GM13977 (cell line): ENCODE data around the gene MAN2B2.

Experiments
- DNase-seq: peaks from one replicate; pipeline ENCODE4 v3.0.0; 2012; ENCODE audit warnings: low spot score
- in situ Hi-C: fragments of 300-500 bp; cut with MboI; formaldehyde crosslinking; loops from one replicate; pipeline ENCODE4 v1.12.0; 2022; ENCODE audit warnings: low sequenced_read_pairs, low pct_unique_long_range_greater_than_20kb, mixed read lengths, inconsistent platforms; ENCODE audit not compliant: unreplicated experiment
- TF ChIP-seq, protein P1 (sequence below): IDR thresholded peaks from 2 replicates; pipeline ENCODE4 v1.5.1; 2012; ENCODE audit warnings: mild to moderate bottlenecking, control low read depth; ENCODE audit not compliant: insufficient read depth; ENCODE audit errors: extremely low read depth, missing control alignments

Gene MAN2B2

DNA sequence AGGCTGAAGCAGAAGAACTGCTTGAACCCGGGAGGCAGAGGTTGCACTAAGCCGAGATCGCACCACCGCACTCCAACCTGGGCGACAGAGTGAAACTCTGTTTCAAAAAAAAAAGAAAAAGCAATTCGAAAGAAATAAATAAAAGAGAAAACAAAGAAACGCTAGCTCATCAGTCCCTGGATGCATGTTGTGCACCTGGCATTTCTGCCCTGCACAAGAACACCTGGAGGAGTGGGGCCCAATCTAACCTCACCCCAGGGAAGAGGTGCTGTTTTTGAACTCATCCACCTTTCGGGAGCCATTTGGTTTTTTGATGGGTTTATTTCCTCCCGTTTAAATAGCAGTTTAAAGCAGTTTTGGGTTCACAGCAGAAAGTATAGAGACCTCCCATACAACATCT is 59.8 kb downstream of the MAN2B2 start:
- in situ Hi-C loops: no loop called here
- DNase-seq: no peak
- TF ChIP-seq, protein P1, sequence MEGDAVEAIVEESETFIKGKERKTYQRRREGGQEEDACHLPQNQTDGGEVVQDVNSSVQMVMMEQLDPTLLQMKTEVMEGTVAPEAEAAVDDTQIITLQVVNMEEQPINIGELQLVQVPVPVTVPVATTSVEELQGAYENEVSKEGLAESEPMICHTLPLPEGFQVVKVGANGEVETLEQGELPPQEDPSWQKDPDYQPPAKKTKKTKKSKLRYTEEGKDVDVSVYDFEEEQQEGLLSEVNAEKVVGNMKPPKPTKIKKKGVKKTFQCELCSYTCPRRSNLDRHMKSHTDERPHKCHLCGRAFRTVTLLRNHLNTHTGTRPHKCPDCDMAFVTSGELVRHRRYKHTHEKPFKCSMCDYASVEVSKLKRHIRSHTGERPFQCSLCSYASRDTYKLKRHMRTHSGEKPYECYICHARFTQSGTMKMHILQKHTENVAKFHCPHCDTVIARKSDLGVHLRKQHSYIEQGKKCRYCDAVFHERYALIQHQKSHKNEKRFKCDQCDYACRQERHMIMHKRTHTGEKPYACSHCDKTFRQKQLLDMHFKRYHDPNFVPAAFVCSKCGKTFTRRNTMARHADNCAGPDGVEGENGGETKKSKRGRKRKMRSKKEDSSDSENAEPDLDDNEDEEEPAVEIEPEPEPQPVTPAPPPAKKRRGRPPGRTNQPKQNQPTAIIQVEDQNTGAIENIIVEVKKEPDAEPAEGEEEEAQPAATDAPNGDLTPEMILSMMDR: no peak

DNA sequence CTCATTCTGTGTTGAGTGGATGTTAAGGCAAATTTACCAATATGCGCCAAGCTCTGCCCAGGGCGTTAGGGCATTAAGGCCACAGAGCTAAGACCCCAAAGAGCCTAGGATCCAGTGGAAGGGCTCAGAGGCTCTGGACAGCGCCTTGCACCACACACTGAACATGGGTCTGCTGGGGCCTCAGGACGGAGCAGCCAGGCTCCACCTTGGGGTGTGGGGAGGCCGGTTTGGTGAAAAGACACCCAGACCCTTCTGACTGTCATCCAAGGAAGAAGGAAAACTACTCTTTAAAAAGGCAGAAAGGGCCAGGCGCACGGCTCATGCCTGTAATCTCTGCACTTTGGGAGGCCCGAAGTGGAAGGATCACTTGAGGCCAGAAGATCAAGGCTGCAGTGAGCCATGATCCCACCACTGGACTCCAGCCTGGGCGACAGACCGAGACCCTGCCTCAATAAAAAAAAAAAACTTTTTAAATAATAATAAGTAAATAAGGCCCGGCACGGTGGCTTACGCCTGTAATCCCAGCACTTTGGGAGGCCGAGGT is 64.2 kb downstream of the MAN2B2 start:
- TF ChIP-seq, protein P1: no peak
- in situ Hi-C loops: no loop called here

DNA sequence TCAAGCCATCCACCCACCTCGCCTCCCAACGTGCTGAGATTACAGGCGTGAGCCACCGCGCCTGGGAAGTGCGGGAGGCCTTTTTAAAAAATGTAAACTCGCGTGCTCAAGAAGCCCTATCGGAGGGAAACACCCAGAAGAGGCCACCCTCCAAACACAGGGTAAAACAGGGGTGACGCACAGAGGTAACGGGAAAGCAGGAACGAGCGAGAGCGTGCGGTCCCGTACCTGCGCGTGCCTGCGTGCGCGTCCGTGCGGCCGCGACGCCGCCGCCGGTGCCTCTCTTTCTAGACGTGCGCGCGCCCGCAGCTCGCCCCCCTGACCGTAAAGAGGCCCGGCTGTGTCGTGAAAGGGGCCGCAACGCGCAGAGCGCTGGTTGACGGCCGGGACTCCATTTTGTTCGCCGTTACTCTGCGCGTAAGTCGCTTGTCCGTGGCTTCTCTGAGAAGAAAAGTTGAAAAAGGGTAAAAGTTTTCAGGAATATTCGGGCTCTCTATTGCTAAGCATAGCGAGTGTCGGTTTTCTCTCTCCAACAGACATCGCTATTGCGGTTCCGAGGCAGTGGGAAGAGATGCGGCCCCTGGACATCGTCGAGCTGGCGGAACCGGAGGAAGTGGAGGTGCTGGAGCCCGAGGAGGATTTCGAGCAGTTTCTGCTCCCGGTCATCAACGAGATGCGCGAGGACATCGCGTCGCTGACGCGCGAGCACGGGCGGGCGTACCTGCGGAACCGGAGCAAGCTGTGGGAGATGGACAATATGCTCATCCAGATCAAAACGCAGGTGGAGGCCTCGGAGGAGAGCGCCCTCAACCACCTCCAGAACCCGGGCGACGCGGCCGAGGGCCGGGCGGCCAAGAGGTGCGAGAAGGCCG is 65.5 kb downstream of the MAN2B2 start, which contains the start of gene MRFAP1:
Gene MRFAP1, plus strand, starts transcription at position 394 of the 872 bp plus-strand sequence. Its CDS starts 178 bp downstream, at position 572.
- in situ Hi-C loops: no loop called here
- TF ChIP-seq, protein P1: no peak
- peak; percentile 94 for DNase-seq

More for the DNA sequence above, 64.2 kb downstream of the MAN2B2 start:
- DNase-seq: no peak

DNA sequence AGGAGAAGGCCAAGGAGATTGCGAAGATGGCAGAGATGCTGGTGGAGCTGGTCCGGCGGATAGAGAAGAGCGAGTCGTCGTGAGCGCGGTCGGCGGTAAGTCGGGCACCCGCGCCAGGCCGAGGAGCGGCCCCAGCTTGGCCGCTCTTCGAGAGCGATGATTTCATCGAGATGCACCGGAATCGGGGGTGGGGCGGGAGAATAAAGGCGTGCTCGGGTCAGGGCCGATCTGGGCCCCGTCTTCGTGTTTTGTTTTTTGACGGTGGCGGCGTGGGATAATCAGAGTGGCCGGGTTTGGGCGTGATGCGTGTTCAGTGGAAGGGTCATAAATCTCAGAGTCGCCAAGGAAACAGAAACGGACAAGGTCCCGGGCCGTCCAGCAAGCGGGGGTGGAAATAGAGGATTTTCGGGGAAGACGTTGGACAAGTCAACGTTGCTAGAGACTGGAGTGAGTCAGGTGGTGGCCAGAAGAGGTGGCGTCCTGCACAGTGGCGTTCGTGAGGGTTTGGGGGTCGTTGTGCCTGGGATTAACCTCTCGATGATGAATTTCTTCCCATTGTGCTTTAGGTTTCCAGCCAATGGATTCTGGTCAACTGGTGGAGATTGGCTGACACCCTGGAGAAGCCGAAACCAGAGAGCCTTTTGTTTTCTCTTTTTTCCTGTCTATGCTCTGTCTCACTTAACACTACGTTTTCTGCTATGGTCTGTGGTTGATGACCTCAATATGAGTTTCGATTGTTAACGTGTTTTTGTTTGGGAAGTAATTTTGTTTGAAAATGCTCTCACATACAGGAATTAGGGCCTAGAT is 66.4 kb downstream of the MAN2B2 start:
- DNase-seq: peak; percentile 55
- TF ChIP-seq, protein P1: no peak
- in situ Hi-C loops: no loop called here

DNA sequence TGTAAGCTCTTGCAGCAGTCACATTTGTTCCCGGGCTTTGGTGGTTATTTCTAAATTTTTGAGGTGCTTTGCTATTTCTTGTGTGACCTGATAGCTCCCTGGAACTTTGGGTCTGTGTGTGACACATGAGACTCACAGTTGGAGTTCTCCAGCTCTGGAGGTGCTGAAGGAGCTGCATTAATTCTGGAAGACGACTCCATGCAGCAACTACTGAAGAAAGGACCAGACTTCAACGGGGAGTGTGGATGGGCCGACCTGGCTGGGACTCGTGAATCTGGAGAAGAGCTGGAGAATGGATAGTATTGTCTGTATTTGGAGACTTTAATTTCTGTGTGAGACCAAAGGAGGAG is 67.0 kb downstream of the MAN2B2 start:
- DNase-seq: no peak
- TF ChIP-seq, protein P1: no peak
- in situ Hi-C loops: no loop called here

DNA sequence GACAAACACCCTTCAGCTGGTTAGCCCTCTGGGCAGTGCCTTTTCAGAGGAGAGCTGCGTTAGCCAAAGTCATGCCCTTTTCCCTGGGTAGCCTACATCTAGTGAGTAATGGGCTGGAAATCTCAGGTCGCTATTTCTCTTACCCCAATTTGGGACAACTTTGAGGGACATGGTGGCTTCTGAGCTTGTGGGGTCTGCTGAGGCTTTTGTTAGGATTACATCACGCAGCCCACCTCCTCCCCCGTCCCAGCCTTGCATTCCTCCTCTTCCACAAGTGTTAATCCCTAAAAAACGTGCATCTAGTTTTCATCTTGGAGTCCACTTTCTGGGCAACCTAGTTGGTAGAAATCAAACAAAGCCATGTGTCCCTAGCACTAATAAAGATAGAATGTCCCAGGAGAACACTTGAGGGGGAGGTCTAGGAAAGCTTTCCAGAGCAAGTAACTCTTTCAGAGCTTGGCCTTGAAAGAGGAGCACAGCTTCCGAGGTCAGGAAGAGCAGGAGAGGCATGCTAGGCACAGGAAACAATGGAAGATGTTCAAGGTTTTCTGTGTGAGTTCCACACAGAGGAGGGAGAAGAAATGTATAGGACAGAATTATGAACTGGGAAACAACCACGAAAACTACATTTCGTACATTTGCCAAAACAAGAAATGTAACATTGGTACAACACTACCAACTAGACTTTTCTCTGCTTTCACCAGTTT is 68.3 kb downstream of the MAN2B2 start:
- in situ Hi-C loops: no loop called here
- TF ChIP-seq, protein P1: no peak
- no peak for DNase-seq
